ENCODE data around the gene CENPA. TPM values are rescaled to one million over a fixed set of nuclear protein-coding genes. Genes with fewer than 3 reads are reported as not detected.

CENPA gene
- total RNA-seq, 1 experiment from 2014 or later, result 45.8 TPM

- TF ChIP-seq CEBPB (IDR thresholded peaks at IDR 0.05; ENCODE audit: low read depth), result no peak
- TF ChIP-seq ATF3 (IDR thresholded peaks at IDR 0.05), result no peak
- no peak for TF ChIP-seq JUND (IDR thresholded peaks at IDR 0.05)
- TF ChIP-seq SIN3A (IDR thresholded peaks at IDR 0.05; ENCODE audit: low read depth), result no peak
- TF ChIP-seq ZFX (IDR thresholded peaks at IDR 0.05), result no peak
- no peak for TF ChIP-seq ZNF274 (IDR thresholded peaks at IDR 0.05; ENCODE audit: low read depth, low read length)
- no peak for TF ChIP-seq SRF (IDR thresholded peaks at IDR 0.05; ENCODE audit: low read depth)
- TF ChIP-seq, protein P1, sequence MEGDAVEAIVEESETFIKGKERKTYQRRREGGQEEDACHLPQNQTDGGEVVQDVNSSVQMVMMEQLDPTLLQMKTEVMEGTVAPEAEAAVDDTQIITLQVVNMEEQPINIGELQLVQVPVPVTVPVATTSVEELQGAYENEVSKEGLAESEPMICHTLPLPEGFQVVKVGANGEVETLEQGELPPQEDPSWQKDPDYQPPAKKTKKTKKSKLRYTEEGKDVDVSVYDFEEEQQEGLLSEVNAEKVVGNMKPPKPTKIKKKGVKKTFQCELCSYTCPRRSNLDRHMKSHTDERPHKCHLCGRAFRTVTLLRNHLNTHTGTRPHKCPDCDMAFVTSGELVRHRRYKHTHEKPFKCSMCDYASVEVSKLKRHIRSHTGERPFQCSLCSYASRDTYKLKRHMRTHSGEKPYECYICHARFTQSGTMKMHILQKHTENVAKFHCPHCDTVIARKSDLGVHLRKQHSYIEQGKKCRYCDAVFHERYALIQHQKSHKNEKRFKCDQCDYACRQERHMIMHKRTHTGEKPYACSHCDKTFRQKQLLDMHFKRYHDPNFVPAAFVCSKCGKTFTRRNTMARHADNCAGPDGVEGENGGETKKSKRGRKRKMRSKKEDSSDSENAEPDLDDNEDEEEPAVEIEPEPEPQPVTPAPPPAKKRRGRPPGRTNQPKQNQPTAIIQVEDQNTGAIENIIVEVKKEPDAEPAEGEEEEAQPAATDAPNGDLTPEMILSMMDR (IDR thresholded peaks at IDR 0.05 in 2 of 3, conservative IDR thresholded peaks at IDR 0.05 in 1 of 3; ENCODE audit: borderline replicate concordance in 1 of 3, insufficient read depth in 1 of 3, low read depth in 2 of 3, low read length in 2 of 3), result no peak
- no peak for TF ChIP-seq MAX (IDR thresholded peaks at IDR 0.05)
- TF ChIP-seq EZH2phosphoT487 (IDR thresholded peaks at IDR 0.05; ENCODE audit: borderline replicate concordance), result no peak
- no peak for TF ChIP-seq RAD21 (IDR thresholded peaks at IDR 0.05; ENCODE audit: low read depth)
- TF ChIP-seq, protein P2, sequence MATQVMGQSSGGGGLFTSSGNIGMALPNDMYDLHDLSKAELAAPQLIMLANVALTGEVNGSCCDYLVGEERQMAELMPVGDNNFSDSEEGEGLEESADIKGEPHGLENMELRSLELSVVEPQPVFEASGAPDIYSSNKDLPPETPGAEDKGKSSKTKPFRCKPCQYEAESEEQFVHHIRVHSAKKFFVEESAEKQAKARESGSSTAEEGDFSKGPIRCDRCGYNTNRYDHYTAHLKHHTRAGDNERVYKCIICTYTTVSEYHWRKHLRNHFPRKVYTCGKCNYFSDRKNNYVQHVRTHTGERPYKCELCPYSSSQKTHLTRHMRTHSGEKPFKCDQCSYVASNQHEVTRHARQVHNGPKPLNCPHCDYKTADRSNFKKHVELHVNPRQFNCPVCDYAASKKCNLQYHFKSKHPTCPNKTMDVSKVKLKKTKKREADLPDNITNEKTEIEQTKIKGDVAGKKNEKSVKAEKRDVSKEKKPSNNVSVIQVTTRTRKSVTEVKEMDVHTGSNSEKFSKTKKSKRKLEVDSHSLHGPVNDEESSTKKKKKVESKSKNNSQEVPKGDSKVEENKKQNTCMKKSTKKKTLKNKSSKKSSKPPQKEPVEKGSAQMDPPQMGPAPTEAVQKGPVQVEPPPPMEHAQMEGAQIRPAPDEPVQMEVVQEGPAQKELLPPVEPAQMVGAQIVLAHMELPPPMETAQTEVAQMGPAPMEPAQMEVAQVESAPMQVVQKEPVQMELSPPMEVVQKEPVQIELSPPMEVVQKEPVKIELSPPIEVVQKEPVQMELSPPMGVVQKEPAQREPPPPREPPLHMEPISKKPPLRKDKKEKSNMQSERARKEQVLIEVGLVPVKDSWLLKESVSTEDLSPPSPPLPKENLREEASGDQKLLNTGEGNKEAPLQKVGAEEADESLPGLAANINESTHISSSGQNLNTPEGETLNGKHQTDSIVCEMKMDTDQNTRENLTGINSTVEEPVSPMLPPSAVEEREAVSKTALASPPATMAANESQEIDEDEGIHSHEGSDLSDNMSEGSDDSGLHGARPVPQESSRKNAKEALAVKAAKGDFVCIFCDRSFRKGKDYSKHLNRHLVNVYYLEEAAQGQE (IDR thresholded peaks at IDR 0.05; ENCODE audit: low read depth), result no peak
- no peak for TF ChIP-seq EZH2 (IDR thresholded peaks at IDR 0.05)
- no peak for TF ChIP-seq CBX3 (IDR thresholded peaks at IDR 0.05; ENCODE audit: low read depth)
- TF ChIP-seq FOSL1 (IDR thresholded peaks at IDR 0.05; ENCODE audit: low read depth), result no peak
- no peak for TF ChIP-seq TCF7L2 (IDR thresholded peaks at IDR 0.05; ENCODE audit: borderline replicate concordance, extremely low read depth, insufficient read depth, insufficient read length)
- TF ChIP-seq YY1 (IDR thresholded peaks at IDR 0.05; ENCODE audit: extremely low read depth, insufficient replicate concordance, low read depth, low read length), result no peak
- TF ChIP-seq SP1 (IDR thresholded peaks at IDR 0.05; ENCODE audit: low read depth), result no peak
- no peak for TF ChIP-seq POLR2A (IDR thresholded peaks at IDR 0.05; ENCODE audit: borderline replicate concordance, extremely low read depth, insufficient read depth, insufficient read length)
- Histone ChIP-seq H3K4me2 (ENCODE audit: low read length) (no peak overlapping the region), H3K79me2 (ENCODE audit: insufficient read depth, low read length) (no peaks in the 10 kb centered on the region), H2AFZ (ENCODE audit: low read depth, low read length, poor library complexity, severe bottlenecking) (no peak overlapping the region), H4K20me1 (ENCODE audit: insufficient read depth) (no peaks in the 10 kb centered on the region), H3K9ac (ENCODE audit: low read length) (no peak overlapping the region), H3K9me2 (ENCODE audit: insufficient read depth) (no peaks in the 10 kb centered on the region), H3K4me1 (ENCODE audit: control insufficient read depth in 1 of 2, insufficient read depth in 2 of 2, low read length in 2 of 2) (peaks cover 0 to 25% of the 10 kb centered on the region in 2 experiments; a peak in 2 of 4 replicates), H3K27me3 (ENCODE audit: insufficient read depth, low read length) (no peaks in the 10 kb centered on the region), H3K36me3 (ENCODE audit: control insufficient read depth in 1 of 2, insufficient read depth in 2 of 2, low read length in 2 of 2) (no peaks in the 10 kb centered on the region), H3K4me3 (replicated peaks in 1 of 2; ENCODE audit: low read depth in 1 of 2, low read length in 2 of 2) (no peak overlapping the region), H3K9me3 (ENCODE audit: control insufficient read depth in 1 of 2, insufficient read depth in 1 of 2, low read depth in 1 of 2, low read length in 2 of 2) (no peaks in the 10 kb centered on the region), H3K27ac (ENCODE audit: low read depth, low read length) (no peak overlapping the region)
- ChIA-PET CTCF (no interaction called here), RAD21 (ENCODE audit: low non-redundant PET in 1 of 2, low total read pairs in 2 of 2, uncharacterized antibody in 2 of 2, unreplicated experiment in 2 of 2) (no interaction called here), POLR2A (no interaction called here)
- BruUV-seq (replicated peaks), result no TSS peak
- DNase-seq (ENCODE audit: low read depth, low spot score), result no peak
- no peak for ATAC-seq
- intact Hi-C loops (cut with micrococcal nuclease), result no loop called here
Measured at GRCh38 chr2:26807788-26808460, 22.1 kb downstream of the CENPA start.

Data from HCT116 (cell line).